Left lung (tissue), 10 donors: Measurements from ENCODE around the gene STEAP1. TPM values are rescaled to one million over a fixed set of nuclear protein-coding genes. Genes with fewer than 3 reads are reported as not detected.
A peak's percentile ranks its signal among the peaks of the same experiment; 100 is the strongest.

Source experiments
- ATAC-seq: fragments of 200-7000 bp; cut with Tn5 transposase; one replicate; pipeline ENCODE4 v1.9.1; 2020; ENCODE audit warnings: moderate library complexity
- DNase-seq, 4 donors: peaks; one replicate each; pipeline ENCODE4 v3.0.0-alpha.2; 2013 to 2020
- H3K27ac ChIP-seq, 2 donors: fragments of 200-600 bp; sonication (generic) in 1 of 2; one replicate each; pipeline versions ENCODE4 v1.5.0 to v1.8.0; 2020 to 2021
- H3K27me3 ChIP-seq, 2 donors: fragments of 200-600 bp; sonication (generic) in 1 of 2; one replicate each; pipeline versions ENCODE4 v1.5.0 to v1.8.0; 2020 to 2021
- H3K36me3 ChIP-seq, 2 donors: fragments of 200-600 bp; sonication (generic) in 1 of 2; one replicate each; pipeline versions ENCODE4 v1.5.0 to v1.8.0; 2020 to 2021
- H3K4me1 ChIP-seq, 2 donors: fragments of 200-600 bp; one replicate each; pipeline ENCODE4 v1.8.0; 2021
- H3K4me3 ChIP-seq, 2 donors: fragments of 200-600 bp; sonication (generic) in 1 of 2; one replicate each; pipeline versions ENCODE4 v1.5.0 to v1.8.0; 2020 to 2021; ENCODE audit warnings: mild to moderate bottlenecking in 1 of 2
- H3K9me3 ChIP-seq, 2 donors: fragments of 200-600 bp; sonication (generic) in 1 of 2; one replicate each; pipeline versions ENCODE4 v1.5.0 to v1.8.0; 2020 to 2021
- CTCF ChIP-seq, 2 donors: fragments of 200-600 bp; sonication (generic) in 1 of 2; IDR thresholded peaks; one replicate each; pipeline versions ENCODE4 v1.5.0 to v1.8.0; 2021; ENCODE audit warnings: antibody characterized with exemption in 2 of 2
- intact Hi-C, 2 donors: fragments of 100-400 bp; cut with DNase I; formaldehyde crosslinking; loops; one replicate each; pipeline versions ENCODE4 v1.11.2 to v1.14.2; 2022
- polyA plus RNA-seq, 6 donors: library from polyadenylated mRNA; unstranded; fragments of 120-200 nt; gene quantifications; one replicate each; pipeline ENCODE4 v1.2.1, GENCODE V29; 2013; ENCODE audit not compliant: insufficient read length in 6 of 6
- total RNA-seq, 2 donors: library from RNA; stranded (reverse); fragmentation: NEBNext Ultra II Directional; extraction: Animal tissue kit (Norgen Biotek cat#: 25700); gene quantifications; one replicate each; pipeline ENCODE4 v1.2.1, GENCODE V29; 2021
- donor health status: DM: no; HTN: yes; CAD: no.
- donor health status: DM: no; HTN: no; CAD: no.

Gene STEAP1
- total and polyA plus RNA-seq, 8 donors, result 1.4 to 23.6 (median 2.3) TPM

- H3K36me3 ChIP-seq, result no peaks in the 10 kb centered on the region
- peaks cover 4 to 57% of the 10 kb centered on the region in 2 donors for H3K27me3 ChIP-seq
- H3K4me3 ChIP-seq, result no peak overlapping the region
- peaks cover 0 to 7% of the 10 kb centered on the region in 2 donors for H3K4me1 ChIP-seq
- no peak for ATAC-seq
- no peak for DNase-seq
- intact Hi-C loops, result no loop called here
- H3K27ac ChIP-seq, result peak overlapping the region in 1 of 2 donors; percentile 78
- no peak for TF ChIP-seq CTCF (IDR thresholded peaks at IDR 0.05)
- H3K9me3 ChIP-seq, result no peaks in the 10 kb centered on the region
These were observed 56.2 kb downstream of the STEAP1 start for GRCh38 chr7:90210475-90210874.

GRCh38 chr7:90210981-90211380 is 56.7 kb downstream of the STEAP1 start:
- Histone ChIP-seq H3K27me3 (peaks cover 4 to 57% of the 10 kb centered on the region in 2 donors), H3K36me3 (no peaks in the 10 kb centered on the region), H3K9me3 (no peaks in the 10 kb centered on the region), H3K4me1 (peaks cover 0 to 7% of the 10 kb centered on the region in 2 donors), H3K27ac (peak overlapping the region; percentile 46 to 78), H3K4me3 (peak overlapping the region; percentile 48 to 51)
- no peak for DNase-seq
- intact Hi-C loops, result no loop called here
- TF ChIP-seq CTCF (IDR thresholded peaks at IDR 0.05), result no peak
- ATAC-seq, result peak; percentile 2

GRCh38 chr7:90211391-90212148 is 57.3 kb downstream of the STEAP1 start, which contains the start of gene STEAP2:
Gene STEAP2, plus strand, starts transcription at chr7:90211740. Its CDS starts 13,343 bp downstream, at chr7:90225083.
- Histone ChIP-seq H3K9me3 (no peaks in the 10 kb centered on the region), H3K4me1 (peaks cover 0 to 7% of the 10 kb centered on the region in 2 donors), H3K27me3 (peaks cover 4 to 57% of the 10 kb centered on the region in 2 donors), H3K36me3 (no peaks in the 10 kb centered on the region), H3K27ac (peak within 1 kb of the TSS; percentile 72 to 78), H3K4me3 (peak within 1 kb of the TSS; percentile 48 to 51)
- ATAC-seq (peak; percentile 98), DNase-seq (peak; percentile 84 to 96 (median 91))
- intact Hi-C loops, result no loop called here
- TF ChIP-seq CTCF (IDR thresholded peaks at IDR 0.05), result peak; percentile 41 to 57

GRCh38 chr7:90212149-90212495 is 57.9 kb downstream of the STEAP1 start:
- Histone ChIP-seq H3K4me1 (peaks cover 0 to 7% of the 10 kb centered on the region in 2 donors), H3K36me3 (no peaks in the 10 kb centered on the region), H3K4me3 (peak overlapping the region; percentile 48 to 51), H3K9me3 (no peaks in the 10 kb centered on the region), H3K27ac (peak overlapping the region; percentile 72 to 78), H3K27me3 (peaks cover 4 to 57% of the 10 kb centered on the region in 2 donors)
- intact Hi-C loops, result no loop called here
- ATAC-seq, result no peak
- DNase-seq, result no peak
- TF ChIP-seq CTCF (IDR thresholded peaks at IDR 0.05), result no peak

GRCh38 chr7:90213521-90213920 is 59.3 kb downstream of the STEAP1 start:
- H3K4me3 ChIP-seq, result peak overlapping the region in 1 of 2 donors; percentile 48
- DNase-seq (no peak), ATAC-seq (no peak)
- no peaks in the 10 kb centered on the region for H3K9me3 ChIP-seq
- H3K36me3 ChIP-seq, result no peaks in the 10 kb centered on the region
- peaks cover 4 to 57% of the 10 kb centered on the region in 2 donors for H3K27me3 ChIP-seq
- H3K4me1 ChIP-seq, result peaks cover 0 to 7% of the 10 kb centered on the region in 2 donors
- peak overlapping the region in 1 of 2 donors; percentile 26 for H3K27ac ChIP-seq
- intact Hi-C loops, result no loop called here
- no peak for TF ChIP-seq CTCF (IDR thresholded peaks at IDR 0.05)

Other genes with a start within 250 kb of the STEAP1 start
- 10 to 100 TPM; 22.9 to 24.6 TPM for gene STEAP2, start 57.3 kb downstream of the STEAP1 start, total RNA-seq
- 10 to 100 TPM in 1 of 6 donors, 1 to 10 TPM in 5; 5.8 to 11.2 (median 6.5) TPM for gene STEAP2, start 57.3 kb downstream of the STEAP1 start, polyA plus RNA-seq
- gene CFAP69, start 90.7 kb downstream of the STEAP1 start, total RNA-seq, result 1 to 10 TPM; 4.5 to 5.0 TPM
- 10 to 100 TPM in 5 of 6 donors, 1 to 10 TPM in 1; 7.7 to 14.0 (median 12.4) TPM for gene CFAP69, start 90.7 kb downstream of the STEAP1 start, polyA plus RNA-seq
- gene FAM237B, start 166.8 kb downstream of the STEAP1 start, total RNA-seq, result not detected
- under 1 TPM; 0.11 to 0.31 (median 0.20) TPM for gene FAM237B, start 166.8 kb downstream of the STEAP1 start, polyA plus RNA-seq
- gene GTPBP10, start 192.2 kb downstream of the STEAP1 start, total RNA-seq, result 10 to 100 TPM; 15.5 to 23.7 TPM
- 10 to 100 TPM; 23.3 to 26.5 (median 24.2) TPM for gene GTPBP10, start 192.2 kb downstream of the STEAP1 start, polyA plus RNA-seq
- gene CLDN12, start 249.0 kb downstream of the STEAP1 start, total RNA-seq, result 10 to 100 TPM; 37.9 to 48.7 TPM
- gene CLDN12, start 249.0 kb downstream of the STEAP1 start, polyA plus RNA-seq, result 10 to 100 TPM; 39.4 to 51.0 (median 47.0) TPM